Ovary (tissue), 3 donors: ENCODE results near the gene ZSCAN25.

Experiments used
- EP300 ChIP-seq: sonication (generic); formaldehyde crosslinking; IDR thresholded peaks from one replicate; pipeline ENCODE4 v1.6.1; 2017; ENCODE audit warnings: antibody characterized with exemption
- POLR2A ChIP-seq: fragments of 450-650 bp; IDR thresholded peaks from one replicate; pipeline ENCODE4 v1.6.1; 2017; ENCODE audit warnings: antibody characterized with exemption, mild to moderate bottlenecking, moderate library complexity
- TF ChIP-seq, protein P1 (sequence below), 3 donors: fragments of 450-650 bp in 2 of 3; fragments of 200-600 bp in 1 of 3; IDR thresholded peaks; one replicate each; pipeline versions ENCODE4 v1.5.1 to v1.8.0; 2016 to 2022; ENCODE audit warnings: antibody characterized with exemption in 3 of 3, mild to moderate bottlenecking in 1 of 3
- donor health status: DM: no; HTN: no; CAD: no.

GRCh38 chr7:99625961-99626360 is 9.2 kb downstream of the ZSCAN25 start:
- TF ChIP-seq, protein P1, sequence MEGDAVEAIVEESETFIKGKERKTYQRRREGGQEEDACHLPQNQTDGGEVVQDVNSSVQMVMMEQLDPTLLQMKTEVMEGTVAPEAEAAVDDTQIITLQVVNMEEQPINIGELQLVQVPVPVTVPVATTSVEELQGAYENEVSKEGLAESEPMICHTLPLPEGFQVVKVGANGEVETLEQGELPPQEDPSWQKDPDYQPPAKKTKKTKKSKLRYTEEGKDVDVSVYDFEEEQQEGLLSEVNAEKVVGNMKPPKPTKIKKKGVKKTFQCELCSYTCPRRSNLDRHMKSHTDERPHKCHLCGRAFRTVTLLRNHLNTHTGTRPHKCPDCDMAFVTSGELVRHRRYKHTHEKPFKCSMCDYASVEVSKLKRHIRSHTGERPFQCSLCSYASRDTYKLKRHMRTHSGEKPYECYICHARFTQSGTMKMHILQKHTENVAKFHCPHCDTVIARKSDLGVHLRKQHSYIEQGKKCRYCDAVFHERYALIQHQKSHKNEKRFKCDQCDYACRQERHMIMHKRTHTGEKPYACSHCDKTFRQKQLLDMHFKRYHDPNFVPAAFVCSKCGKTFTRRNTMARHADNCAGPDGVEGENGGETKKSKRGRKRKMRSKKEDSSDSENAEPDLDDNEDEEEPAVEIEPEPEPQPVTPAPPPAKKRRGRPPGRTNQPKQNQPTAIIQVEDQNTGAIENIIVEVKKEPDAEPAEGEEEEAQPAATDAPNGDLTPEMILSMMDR (IDR thresholded peaks at IDR 0.05): no peak
- no peak for TF ChIP-seq EP300
- no peak for TF ChIP-seq POLR2A
